Fibroblast of villous mesenchyme (primary cell): Measurements from ENCODE around the gene HLCS. TPM values are rescaled to one million over a fixed set of nuclear protein-coding genes. Genes with fewer than 3 reads are reported as not detected.

Experiments used
- DNase-seq: peaks from one replicate; pipeline ENCODE4 v3.0.0-alpha.2; 2010; ENCODE audit warnings: low read depth
- H3K4me3 ChIP-seq: 2 replicates; pipeline ENCODE4 v1.5.1; 2011; ENCODE audit warnings: low read depth, mild to moderate bottlenecking, low read length
- total RNA-seq: library from RNA; depleted of rRNA; stranded (reverse); fragments of >200 nt; gene quantifications from 2 replicates; pipeline ENCODE4 v1.2.3, GENCODE V29; 2012
- TF ChIP-seq, protein P1 (sequence below): IDR thresholded peaks from 2 replicates; pipeline ENCODE4 v1.5.1; 2012; ENCODE audit warnings: low read depth, mild to moderate bottlenecking, low read length; ENCODE audit not compliant: insufficient read depth

The HLCS gene
- total RNA-seq, 1 donor = 44.0 TPM

DNA sequence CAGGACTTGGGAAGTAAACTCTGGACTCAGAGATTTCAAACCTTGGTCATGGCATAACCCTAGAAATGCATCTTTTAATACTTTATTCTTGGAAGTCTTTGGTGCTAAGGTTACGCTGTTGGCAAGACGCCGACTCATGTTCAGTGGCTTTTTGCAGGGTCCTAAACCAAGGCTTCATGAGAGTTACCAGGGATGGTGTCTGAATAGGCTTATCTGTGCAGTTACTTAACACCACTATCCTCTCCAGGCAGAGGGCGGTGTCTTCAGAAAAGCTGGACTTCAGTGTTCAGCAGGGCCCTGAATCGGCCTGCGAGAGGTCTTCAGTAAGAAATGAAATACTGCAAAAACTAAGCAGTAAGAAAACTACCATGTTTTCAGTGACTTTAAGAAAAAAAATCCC, 209.3 kb downstream of the HLCS start:
- H3K4me3 ChIP-seq = no peak overlapping the region
- DNase-seq = peak; percentile 19
- TF ChIP-seq, protein P1, sequence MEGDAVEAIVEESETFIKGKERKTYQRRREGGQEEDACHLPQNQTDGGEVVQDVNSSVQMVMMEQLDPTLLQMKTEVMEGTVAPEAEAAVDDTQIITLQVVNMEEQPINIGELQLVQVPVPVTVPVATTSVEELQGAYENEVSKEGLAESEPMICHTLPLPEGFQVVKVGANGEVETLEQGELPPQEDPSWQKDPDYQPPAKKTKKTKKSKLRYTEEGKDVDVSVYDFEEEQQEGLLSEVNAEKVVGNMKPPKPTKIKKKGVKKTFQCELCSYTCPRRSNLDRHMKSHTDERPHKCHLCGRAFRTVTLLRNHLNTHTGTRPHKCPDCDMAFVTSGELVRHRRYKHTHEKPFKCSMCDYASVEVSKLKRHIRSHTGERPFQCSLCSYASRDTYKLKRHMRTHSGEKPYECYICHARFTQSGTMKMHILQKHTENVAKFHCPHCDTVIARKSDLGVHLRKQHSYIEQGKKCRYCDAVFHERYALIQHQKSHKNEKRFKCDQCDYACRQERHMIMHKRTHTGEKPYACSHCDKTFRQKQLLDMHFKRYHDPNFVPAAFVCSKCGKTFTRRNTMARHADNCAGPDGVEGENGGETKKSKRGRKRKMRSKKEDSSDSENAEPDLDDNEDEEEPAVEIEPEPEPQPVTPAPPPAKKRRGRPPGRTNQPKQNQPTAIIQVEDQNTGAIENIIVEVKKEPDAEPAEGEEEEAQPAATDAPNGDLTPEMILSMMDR = no peak

DNA sequence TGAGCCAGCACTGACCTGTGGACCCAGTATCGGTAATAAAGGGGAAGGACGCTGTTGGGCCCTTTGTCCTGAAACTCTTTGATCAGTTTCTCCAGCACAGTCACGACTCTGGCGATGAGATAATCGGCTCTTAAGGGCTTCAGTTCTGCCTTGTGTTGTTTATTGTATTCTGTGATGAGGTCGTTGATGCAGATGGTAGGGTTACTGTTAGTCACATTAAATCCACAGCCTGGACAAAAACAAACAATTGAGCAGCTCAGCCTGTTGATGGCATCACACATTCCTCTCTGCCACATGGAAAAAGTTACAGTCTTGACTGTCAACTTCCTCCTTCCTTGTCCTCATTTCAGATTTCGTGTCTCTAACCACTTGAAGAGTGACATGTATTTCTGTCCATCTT, 209.9 kb downstream of the HLCS start:
- TF ChIP-seq, protein P1 = no peak
- peak; percentile 53 for DNase-seq
- H3K4me3 ChIP-seq = no peak overlapping the region

DNA sequence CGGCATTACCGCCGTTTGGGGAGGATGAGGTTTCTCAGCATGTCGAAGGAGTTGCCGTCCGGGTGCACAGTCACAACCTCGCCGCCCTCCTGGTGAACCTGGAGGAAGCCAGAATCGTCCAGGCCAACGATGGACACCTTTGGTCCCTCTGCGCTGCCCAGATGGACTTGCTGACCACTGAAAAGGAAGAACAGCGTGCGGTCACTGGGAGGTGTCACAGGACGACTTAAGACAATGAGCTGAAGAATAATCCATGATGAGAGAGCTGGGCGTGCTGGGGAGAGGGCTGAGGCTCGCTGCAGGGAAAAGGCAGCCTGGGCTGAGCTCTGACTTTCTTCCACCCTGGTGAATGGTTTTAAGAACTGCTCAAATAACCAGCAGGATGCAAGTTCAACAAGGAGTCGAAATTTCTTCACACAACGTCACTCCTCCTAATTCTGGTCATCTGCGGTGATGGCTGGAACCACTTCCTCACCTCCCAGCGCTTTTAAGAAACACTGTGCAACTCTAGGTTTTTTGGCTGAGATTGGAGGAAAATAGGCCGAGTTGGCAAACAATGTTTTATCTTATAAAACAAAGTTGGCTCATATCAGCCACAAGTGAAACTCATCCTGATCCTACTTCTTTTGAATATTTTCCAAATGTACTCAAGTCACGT, 212.1 kb downstream of the HLCS start:
- TF ChIP-seq, protein P1 = no peak
- DNase-seq = no peak
- H3K4me3 ChIP-seq = no peak overlapping the region

DNA sequence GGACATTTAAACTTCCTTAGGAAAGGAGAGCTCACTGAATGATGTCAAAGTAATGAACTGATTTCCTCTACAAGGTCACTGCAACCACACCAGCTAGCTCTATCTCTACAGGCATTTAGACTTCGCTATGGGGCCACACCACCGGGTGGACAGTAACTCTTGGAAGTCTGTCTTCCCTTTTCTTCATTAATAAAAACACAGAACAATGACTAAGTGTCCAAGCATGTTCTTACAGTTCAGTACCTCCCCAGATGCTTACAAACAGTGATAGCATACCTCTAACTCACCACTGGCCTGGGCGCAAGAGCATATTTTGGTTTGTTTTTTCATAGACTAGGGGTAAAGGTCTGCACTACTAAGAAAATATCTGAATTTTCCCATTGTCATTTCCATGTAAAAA, 212.9 kb downstream of the HLCS start:
- no peak overlapping the region for H3K4me3 ChIP-seq
- TF ChIP-seq, protein P1 = no peak
- DNase-seq = peak; percentile 71

DNA sequence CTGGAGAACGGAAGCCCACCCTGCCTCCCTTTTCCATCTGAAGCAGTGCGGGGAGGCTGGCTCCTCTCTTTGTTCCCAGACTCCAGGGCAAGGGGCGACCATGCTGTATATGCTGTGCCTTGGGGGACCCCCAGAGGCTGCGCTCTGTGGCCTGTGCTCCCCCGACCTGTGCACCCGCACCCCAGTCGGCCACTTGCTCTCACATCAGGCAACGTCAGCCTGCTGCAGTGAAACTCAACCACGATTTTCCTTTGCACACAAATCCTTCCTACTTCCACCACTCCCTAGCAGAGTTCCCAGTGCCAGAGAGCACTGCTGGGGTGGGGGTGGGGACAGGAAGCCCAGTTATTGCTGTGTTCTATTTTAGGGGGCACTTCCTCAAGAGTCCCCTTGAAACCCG, 215.1 kb downstream of the HLCS start:
- TF ChIP-seq, protein P1 = no peak
- no peak overlapping the region for H3K4me3 ChIP-seq

DNA sequence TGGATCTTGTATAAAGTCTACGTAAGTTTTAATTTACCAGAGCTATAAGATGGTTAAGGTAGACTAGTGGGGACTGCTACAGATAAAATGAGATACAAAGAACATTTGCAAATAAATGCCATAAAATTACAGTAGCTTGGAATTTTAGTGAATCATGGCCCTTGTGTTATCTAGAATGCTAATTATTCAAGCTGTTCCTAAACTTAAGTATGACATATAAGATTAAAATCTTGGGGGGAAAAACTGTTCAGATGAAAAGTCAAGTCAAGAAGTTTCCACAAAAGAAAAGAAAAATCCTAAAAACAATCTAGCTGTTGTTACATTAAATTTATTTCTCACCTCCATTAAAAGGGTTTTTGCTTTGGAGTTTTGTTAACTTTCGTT, 215.9 kb downstream of the HLCS start:
- H3K4me3 ChIP-seq = no peak overlapping the region
- TF ChIP-seq, protein P1 = no peak
- DNase-seq = no peak

More for the DNA sequence above, 215.1 kb downstream of the HLCS start:
- no peak for DNase-seq
